ENCODE results near the gene USP3. TPM values are rescaled to one million over a fixed set of nuclear protein-coding genes. Genes with fewer than 3 reads are reported as not detected.

USP3 gene
- total RNA-seq, 1 donor from 2014 or later = 46.3 TPM

DNA sequence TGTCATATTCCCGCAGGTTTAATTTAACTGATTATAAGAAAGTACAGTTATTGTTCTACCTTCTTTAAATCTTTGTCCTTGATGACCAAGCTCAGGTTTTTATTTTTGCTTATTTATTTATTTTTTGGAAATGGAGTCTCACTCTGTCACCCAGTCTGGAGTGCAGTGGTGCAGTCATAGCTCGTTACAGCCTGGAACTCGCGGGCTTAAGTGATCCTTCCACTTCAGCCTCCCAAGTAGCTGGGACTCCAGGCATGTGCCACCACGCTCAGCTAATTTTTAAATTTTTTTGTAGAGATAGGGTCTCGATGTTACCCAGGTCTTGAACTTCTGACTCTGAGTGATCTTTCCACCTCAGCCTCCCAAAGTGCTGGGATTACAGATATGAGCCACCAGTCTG, 8.9 kb downstream of the USP3 start:
- TF ChIP-seq, protein P1, sequence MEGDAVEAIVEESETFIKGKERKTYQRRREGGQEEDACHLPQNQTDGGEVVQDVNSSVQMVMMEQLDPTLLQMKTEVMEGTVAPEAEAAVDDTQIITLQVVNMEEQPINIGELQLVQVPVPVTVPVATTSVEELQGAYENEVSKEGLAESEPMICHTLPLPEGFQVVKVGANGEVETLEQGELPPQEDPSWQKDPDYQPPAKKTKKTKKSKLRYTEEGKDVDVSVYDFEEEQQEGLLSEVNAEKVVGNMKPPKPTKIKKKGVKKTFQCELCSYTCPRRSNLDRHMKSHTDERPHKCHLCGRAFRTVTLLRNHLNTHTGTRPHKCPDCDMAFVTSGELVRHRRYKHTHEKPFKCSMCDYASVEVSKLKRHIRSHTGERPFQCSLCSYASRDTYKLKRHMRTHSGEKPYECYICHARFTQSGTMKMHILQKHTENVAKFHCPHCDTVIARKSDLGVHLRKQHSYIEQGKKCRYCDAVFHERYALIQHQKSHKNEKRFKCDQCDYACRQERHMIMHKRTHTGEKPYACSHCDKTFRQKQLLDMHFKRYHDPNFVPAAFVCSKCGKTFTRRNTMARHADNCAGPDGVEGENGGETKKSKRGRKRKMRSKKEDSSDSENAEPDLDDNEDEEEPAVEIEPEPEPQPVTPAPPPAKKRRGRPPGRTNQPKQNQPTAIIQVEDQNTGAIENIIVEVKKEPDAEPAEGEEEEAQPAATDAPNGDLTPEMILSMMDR (IDR thresholded peaks at IDR 0.05; ENCODE audit: insufficient read depth, low read length, poor library complexity, severe bottlenecking) = no peak
- DNase-seq (ENCODE audit: low read depth) = no peak
- H3K36me3 ChIP-seq (ENCODE audit: control insufficient read depth, insufficient read depth, low read length) = no peaks in the 10 kb centered on the region
- H3K4me3 ChIP-seq (ENCODE audit: low read depth, low read length) = no peak overlapping the region
- H3K27me3 ChIP-seq (ENCODE audit: control insufficient read depth, insufficient read depth, low read length) = no peaks in the 10 kb centered on the region

- Histone ChIP-seq H3K4me3 (ENCODE audit: low read depth, low read length) (no peak overlapping the region), H3K36me3 (ENCODE audit: control insufficient read depth, insufficient read depth, low read length) (no peaks in the 10 kb centered on the region), H3K27me3 (ENCODE audit: control insufficient read depth, insufficient read depth, low read length) (no peaks in the 10 kb centered on the region)
- DNase-seq (ENCODE audit: low read depth) = no peak
- TF ChIP-seq, protein P1 (IDR thresholded peaks at IDR 0.05; ENCODE audit: insufficient read depth, low read length, poor library complexity, severe bottlenecking) = no peak
Measured at GRCh38 chr15:63513728-63514127, 9.3 kb downstream of the USP3 start.

GRCh38 chr15:63514531-63514943, 10.1 kb downstream of the USP3 start:
- DNase-seq (ENCODE audit: low read depth) = no peak
- TF ChIP-seq, protein P1 (IDR thresholded peaks at IDR 0.05; ENCODE audit: insufficient read depth, low read length, poor library complexity, severe bottlenecking) = no peak
- Histone ChIP-seq H3K27me3 (ENCODE audit: control insufficient read depth, insufficient read depth, low read length) (no peaks in the 10 kb centered on the region), H3K36me3 (ENCODE audit: control insufficient read depth, insufficient read depth, low read length) (no peaks in the 10 kb centered on the region), H3K4me3 (ENCODE audit: low read depth, low read length) (no peak overlapping the region)

- Histone ChIP-seq H3K27me3 (ENCODE audit: control insufficient read depth, insufficient read depth, low read length) (no peaks in the 10 kb centered on the region), H3K4me3 (ENCODE audit: low read depth, low read length) (no peak overlapping the region), H3K36me3 (ENCODE audit: control insufficient read depth, insufficient read depth, low read length) (no peaks in the 10 kb centered on the region)
- TF ChIP-seq, protein P1 (IDR thresholded peaks at IDR 0.05; ENCODE audit: insufficient read depth, low read length, poor library complexity, severe bottlenecking) = no peak
- DNase-seq (ENCODE audit: low read depth) = no peak
Measured at GRCh38 chr15:63517202-63517601, 12.8 kb downstream of the USP3 start.

- DNase-seq (ENCODE audit: low read depth) = no peak
- no peak overlapping the region for H3K4me3 ChIP-seq (ENCODE audit: low read depth, low read length)
- TF ChIP-seq, protein P1 (IDR thresholded peaks at IDR 0.05; ENCODE audit: insufficient read depth, low read length, poor library complexity, severe bottlenecking) = no peak
Measured at GRCh38 chr15:63517628-63518027, 13.2 kb downstream of the USP3 start.

GRCh38 chr15:63519041-63519440, 14.6 kb downstream of the USP3 start:
- no peak overlapping the region for H3K4me3 ChIP-seq (ENCODE audit: low read depth, low read length)
- TF ChIP-seq, protein P1 (IDR thresholded peaks at IDR 0.05; ENCODE audit: insufficient read depth, low read length, poor library complexity, severe bottlenecking) = no peak
- H3K36me3 ChIP-seq (ENCODE audit: control insufficient read depth, insufficient read depth, low read length) = no peaks in the 10 kb centered on the region
- no peaks in the 10 kb centered on the region for H3K27me3 ChIP-seq (ENCODE audit: control insufficient read depth, insufficient read depth, low read length)
- no peak for DNase-seq (ENCODE audit: low read depth)

More at GRCh38 chr15:63517628-63518027, 13.2 kb downstream of the USP3 start:
- Histone ChIP-seq H3K27me3 (ENCODE audit: control insufficient read depth, insufficient read depth, low read length) (no peaks in the 10 kb centered on the region), H3K36me3 (ENCODE audit: control insufficient read depth, insufficient read depth, low read length) (no peaks in the 10 kb centered on the region)
